ENCODE results near the gene SPOCK2.

- TF ChIP-seq, protein P1, sequence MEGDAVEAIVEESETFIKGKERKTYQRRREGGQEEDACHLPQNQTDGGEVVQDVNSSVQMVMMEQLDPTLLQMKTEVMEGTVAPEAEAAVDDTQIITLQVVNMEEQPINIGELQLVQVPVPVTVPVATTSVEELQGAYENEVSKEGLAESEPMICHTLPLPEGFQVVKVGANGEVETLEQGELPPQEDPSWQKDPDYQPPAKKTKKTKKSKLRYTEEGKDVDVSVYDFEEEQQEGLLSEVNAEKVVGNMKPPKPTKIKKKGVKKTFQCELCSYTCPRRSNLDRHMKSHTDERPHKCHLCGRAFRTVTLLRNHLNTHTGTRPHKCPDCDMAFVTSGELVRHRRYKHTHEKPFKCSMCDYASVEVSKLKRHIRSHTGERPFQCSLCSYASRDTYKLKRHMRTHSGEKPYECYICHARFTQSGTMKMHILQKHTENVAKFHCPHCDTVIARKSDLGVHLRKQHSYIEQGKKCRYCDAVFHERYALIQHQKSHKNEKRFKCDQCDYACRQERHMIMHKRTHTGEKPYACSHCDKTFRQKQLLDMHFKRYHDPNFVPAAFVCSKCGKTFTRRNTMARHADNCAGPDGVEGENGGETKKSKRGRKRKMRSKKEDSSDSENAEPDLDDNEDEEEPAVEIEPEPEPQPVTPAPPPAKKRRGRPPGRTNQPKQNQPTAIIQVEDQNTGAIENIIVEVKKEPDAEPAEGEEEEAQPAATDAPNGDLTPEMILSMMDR (IDR thresholded peaks at IDR 0.05 in 4 of 5, conservative IDR thresholded peaks at IDR 0.05 in 1 of 5), result no peak
- no peak for TF ChIP-seq POLR2A (IDR thresholded peaks at IDR 0.05)
Observed at GRCh38 chr10:72012796-72013195, 75.6 kb downstream of the SPOCK2 start.

Data from gastrocnemius medialis (tissue), 4 donors.